Measurements from ENCODE around the gene CD84. TPM values are rescaled to one million over a fixed set of nuclear protein-coding genes. Genes with fewer than 3 reads are reported as not detected.

Gene CD84
- total RNA-seq, 3 donors from 2014 or later (not counting 1 experiment from before 2014, with no cell fraction given) = 11.1 to 56.7 (median 12.9) TPM

- WGBS (ENCODE audit: insufficient coverage) = no CpG with 5 or more reads among the region's 1 CpG
- Mint-ChIP-seq H3K4me3 (no peak overlapping the region), H3K36me3 (peaks cover 29% of the 10 kb centered on the region), H3K27me3 (ENCODE audit: low read depth in 2 of 2) (peaks cover 3 to 6% of the 10 kb centered on the region in 2 donors), H3K27ac (no peak overlapping the region), H3K4me1 (peaks cover 11 to 12% of the 10 kb centered on the region in 2 donors), H3K9me3 (peaks cover 0 to 2% of the 10 kb centered on the region in 2 donors)
- Histone ChIP-seq H3K36me3 (ENCODE audit: control insufficient read depth, insufficient read depth, low read length) (no peaks in the 10 kb centered on the region), H3K4me3 (ENCODE audit: low read length) (no peak overlapping the region), H3K4me1 (ENCODE audit: control insufficient read depth, insufficient read depth, low read length) (peaks cover 12% of the 10 kb centered on the region), H3K9me3 (ENCODE audit: control insufficient read depth, insufficient read depth, low read length) (no peaks in the 10 kb centered on the region), H3K27ac (ENCODE audit: low read length) (no peak overlapping the region), H3K27me3 (ENCODE audit: control insufficient read depth, insufficient read depth, low read length) (no peaks in the 10 kb centered on the region)
- TF ChIP-seq CTCF (IDR thresholded peaks at IDR 0.05) = no peak
- ATAC-seq (no peak), DNase-seq (no peak)
- intact Hi-C loops (cut with micrococcal nuclease) = loop anchor here (1.0 to 2.0 kb wide), 5 partner anchors 63 to 415 kb away; partner anchors contain the start of genes COPA and NCSTN
Observed at GRCh38 chr1:160607672-160608032, 28.4 kb upstream of the CD84 start.

GRCh38 chr1:160607011-160607671, 27.8 kb upstream of the CD84 start:
- Histone ChIP-seq H3K9me3 (ENCODE audit: control insufficient read depth, insufficient read depth, low read length) (no peaks in the 10 kb centered on the region), H3K4me3 (ENCODE audit: low read length) (no peak overlapping the region), H3K27ac (ENCODE audit: low read length) (peak overlapping the region; percentile 11), H3K36me3 (ENCODE audit: control insufficient read depth, insufficient read depth, low read length) (no peaks in the 10 kb centered on the region), H3K4me1 (ENCODE audit: control insufficient read depth, insufficient read depth, low read length) (peaks cover 12% of the 10 kb centered on the region), H3K27me3 (ENCODE audit: control insufficient read depth, insufficient read depth, low read length) (no peaks in the 10 kb centered on the region)
- no peak overlapping the region for H3K4me3 Mint-ChIP-seq
- H3K9me3 Mint-ChIP-seq = peaks cover 0 to 2% of the 10 kb centered on the region in 2 donors
- 33% methylated on average over 3 of the region's 3 CpGs for WGBS (ENCODE audit: insufficient coverage)
- peaks cover 0 to 3% of the 10 kb centered on the region in 2 donors for H3K27me3 Mint-ChIP-seq (ENCODE audit: low read depth in 2 of 2)
- TF ChIP-seq CTCF (IDR thresholded peaks at IDR 0.05) = peak; percentile 78
- DNase-seq (peak; percentile 28 to 91), ATAC-seq (peak; percentile 99 to 100 (median 100))
- H3K27ac Mint-ChIP-seq = peak overlapping the region; percentile 82 to 84
- H3K36me3 Mint-ChIP-seq = peaks cover 31% of the 10 kb centered on the region
- peaks cover 11 to 12% of the 10 kb centered on the region in 2 donors for H3K4me1 Mint-ChIP-seq
- intact Hi-C loops (cut with micrococcal nuclease) = loop anchor here (1.0 to 2.0 kb wide), 5 partner anchors 63 to 414 kb away; partner anchors contain the start of genes COPA and NCSTN

- H3K4me3 Mint-ChIP-seq = no peak overlapping the region
- peaks cover 0 to 2% of the 10 kb centered on the region in 2 donors for H3K9me3 Mint-ChIP-seq
- H3K27ac ChIP-seq (ENCODE audit: low read length) = peak overlapping the region; percentile 11
- H3K4me3 ChIP-seq (ENCODE audit: low read length) = no peak overlapping the region
- no peaks in the 10 kb centered on the region for H3K36me3 ChIP-seq (ENCODE audit: control insufficient read depth, insufficient read depth, low read length)
- peaks cover 12% of the 10 kb centered on the region for H3K4me1 ChIP-seq (ENCODE audit: control insufficient read depth, insufficient read depth, low read length)
- no peak for TF ChIP-seq CTCF (IDR thresholded peaks at IDR 0.05)
- ATAC-seq (peak in 1 of 3 donors; percentile 5), DNase-seq (no peak)
- 91% methylated on average over 1 of the region's 1 CpG for WGBS (ENCODE audit: insufficient coverage)
- intact Hi-C loops (cut with micrococcal nuclease) = loop anchor here (1.0 to 2.0 kb wide), 5 partner anchors 62 to 414 kb away; partner anchors contain the start of genes COPA and NCSTN
- peaks cover 11 to 12% of the 10 kb centered on the region in 2 donors for H3K4me1 Mint-ChIP-seq
- H3K27me3 Mint-ChIP-seq (ENCODE audit: low read depth in 2 of 2) = peaks cover 0 to 3% of the 10 kb centered on the region in 2 donors
- peak overlapping the region; percentile 82 to 84 for H3K27ac Mint-ChIP-seq
- peaks cover 36% of the 10 kb centered on the region for H3K36me3 Mint-ChIP-seq
- H3K27me3 ChIP-seq (ENCODE audit: control insufficient read depth, insufficient read depth, low read length) = no peaks in the 10 kb centered on the region
- H3K9me3 ChIP-seq (ENCODE audit: control insufficient read depth, insufficient read depth, low read length) = no peaks in the 10 kb centered on the region
Observed at GRCh38 chr1:160606611-160607010, 27.3 kb upstream of the CD84 start.

Data from natural killer cell (primary cell).